SK-N-SH (cell line): Measurements from ENCODE around the gene RASAL2. TPM values are rescaled to one million over a fixed set of nuclear protein-coding genes. Genes with fewer than 3 reads are reported as not detected.

ENCODE experiments used
- CTCF ChIA-PET: fragments of 300-600, 350-600 bp; formaldehyde crosslinking; extraction: SDS; loops from one replicate; lab custom pipeline; 2021; lab: Yijun Ruan, JAX
- POLR2A ChIA-PET: fragments of 350-600 bp; sonication (Branson Sonifier 250); formaldehyde crosslinking; extraction: SDS; loops from one replicate; lab custom pipeline; 2020; ENCODE audit warnings: antibody characterized with exemption, inconsistent platforms; lab: Yijun Ruan, JAX
- DNase-seq: peaks from one replicate; pipeline ENCODE4 v3.0.0; 2012
- H2AFZ ChIP-seq: fragments of 200-600 bp; sonication (generic); 2 replicates; pipeline ENCODE4 v1.8.1; 2016; ENCODE audit warnings: antibody characterized with exemption, mild to moderate bottlenecking, low read depth
- H3F3A ChIP-seq: fragments of 200-600 bp; sonication (generic); replicated peaks from 2 replicates; pipeline ENCODE3; 2016; ENCODE audit warnings: antibody characterized with exemption, mild to moderate bottlenecking; ENCODE audit not compliant: insufficient read depth
- H3K27ac ChIP-seq, 2 experiments: fragments of 200-500 bp in 1 of 2; fragments of 200-600 bp in 1 of 2; sonication (Bioruptor generic) in 1 of 2; sonication (generic), shearing (Covaris generic) in 1 of 2; 2 replicates each; pipeline versions ENCODE4 v1.5.1 to v1.6.1; 2014 to 2016; ENCODE audit warnings: low read depth in 2 of 2, inconsistent platforms in 1 of 2, low read length in 1 of 2, mild to moderate bottlenecking in 1 of 2, mixed read lengths in 1 of 2
- H3K27me3 ChIP-seq: fragments of 200-600 bp; sonication (generic), shearing (Covaris generic); 2 replicates; pipeline ENCODE4 v1.6.1; 2016; ENCODE audit warnings: mixed run types; ENCODE audit not compliant: insufficient read depth
- H3K36me3 ChIP-seq, 2 experiments: fragments of 200-500 bp in 1 of 2; fragments of 200-600 bp in 1 of 2; sonication (Bioruptor generic) in 1 of 2; sonication (generic) in 1 of 2; replicated peaks in 1 of 2; 2 replicates each; pipeline versions ENCODE3 to v1.5.1; 2014 to 2016; ENCODE audit warnings: low read length in 1 of 2, mild to moderate bottlenecking in 1 of 2; ENCODE audit not compliant: insufficient read depth in 2 of 2, control insufficient read depth in 1 of 2
- H3K4me1 ChIP-seq, 2 experiments: fragments of 200-500 bp in 1 of 2; fragments of 200-600 bp in 1 of 2; sonication (Bioruptor generic) in 1 of 2; sonication (generic), shearing (Covaris generic) in 1 of 2; 2 replicates each; pipeline versions ENCODE4 v1.5.1 to v1.6.1; 2014 to 2016; ENCODE audit warnings: low read depth in 1 of 2, low read length in 1 of 2, mixed run types in 1 of 2; ENCODE audit not compliant: insufficient read depth in 2 of 2, control insufficient read depth in 1 of 2
- H3K4me2 ChIP-seq: fragments of 200-600 bp; sonication (generic), shearing (Covaris generic); 2 replicates; pipeline ENCODE4 v1.6.1; 2017; ENCODE audit warnings: mixed run types
- H3K4me3 ChIP-seq, 2 experiments: fragments of 200-500 bp in 1 of 2; fragments of 200-600 bp in 1 of 2; sonication (Bioruptor generic) in 1 of 2; sonication (generic), shearing (Covaris generic) in 1 of 2; 2 replicates each; pipeline versions ENCODE4 v1.5.1 to v1.8.1; 2014 to 2016; ENCODE audit warnings: low read depth in 2 of 2, inconsistent platforms in 1 of 2, low read length in 1 of 2, mild to moderate bottlenecking in 1 of 2, mixed read lengths in 1 of 2, moderate library complexity in 1 of 2
- H3K79me2 ChIP-seq: fragments of 200-600 bp; sonication (generic); 2 replicates; pipeline ENCODE4 v1.8.1; 2017; ENCODE audit warnings: mild to moderate bottlenecking; ENCODE audit not compliant: insufficient read depth
- H3K9ac ChIP-seq: fragments of 200-600 bp; sonication (generic); 2 replicates; pipeline ENCODE4 v1.6.1; 2017; ENCODE audit warnings: mixed run types
- H3K9me2 ChIP-seq: fragments of 200-600 bp; sonication (generic); 2 replicates; pipeline ENCODE4 v1.6.1; 2017; ENCODE audit warnings: mixed run types
- H3K9me3 ChIP-seq: fragments of 200-600 bp; sonication (generic); 2 replicates; pipeline ENCODE4 v1.6.1; 2017; ENCODE audit warnings: mixed run types, mild to moderate bottlenecking, moderate library complexity
- H4K20me1 ChIP-seq: fragments of 200-600 bp; sonication (generic); 2 replicates; pipeline ENCODE4 v1.6.1; 2017; ENCODE audit warnings: mild to moderate bottlenecking, mixed run types; ENCODE audit not compliant: insufficient read depth
- FOSL2 ChIP-seq: IDR thresholded peaks from 2 replicates; pipeline ENCODE4 v1.4.0; 2012; ENCODE audit warnings: low read depth, mild to moderate bottlenecking, moderate library complexity, borderline replicate concordance
- GABPA ChIP-seq: IDR thresholded peaks from 2 replicates; pipeline ENCODE4 v1.4.0; 2012; ENCODE audit warnings: low read depth, mild to moderate bottlenecking
- IRF3 ChIP-seq: fragments of 150-350 bp; IDR thresholded peaks from 2 replicates; pipeline ENCODE4 v1.6.1; 2016; ENCODE audit warnings: mild to moderate bottlenecking, low read depth, low read length
- NFIC ChIP-seq: IDR thresholded peaks from 2 replicates; pipeline ENCODE4 v1.4.0; 2012; ENCODE audit warnings: borderline replicate concordance
- NRF1 ChIP-seq: IDR thresholded peaks from 2 replicates; pipeline ENCODE4 v1.6.1; 2012; ENCODE audit warnings: low read depth, mild to moderate bottlenecking, low read length
- PBX3 ChIP-seq: IDR thresholded peaks from 2 replicates; pipeline ENCODE4; 2012
- POLR2AphosphoS5 ChIP-seq: IDR thresholded peaks from 2 replicates; pipeline ENCODE4 v1.6.1; 2012; ENCODE audit warnings: low read depth, low read length
- REST ChIP-seq: IDR thresholded peaks from 2 replicates; pipeline ENCODE4 v1.6.1; 2012; ENCODE audit warnings: mild to moderate bottlenecking, low read depth, low read length, moderate library complexity
- RXRA ChIP-seq: IDR thresholded peaks from 2 replicates; pipeline ENCODE4 v1.4.0; 2012; ENCODE audit warnings: low read depth, mild to moderate bottlenecking, borderline replicate concordance
- SIN3A ChIP-seq: IDR thresholded peaks from 2 replicates; pipeline ENCODE4 v1.6.1; 2012; ENCODE audit warnings: low read depth, mild to moderate bottlenecking, low read length, moderate library complexity, borderline replicate concordance
- TAF1 ChIP-seq: IDR thresholded peaks from 2 replicates; pipeline ENCODE4 v1.6.1; 2012; ENCODE audit warnings: low read depth, mild to moderate bottlenecking, low read length, moderate library complexity, borderline replicate concordance
- TCF12 ChIP-seq: IDR thresholded peaks from 2 replicates; pipeline ENCODE4 v1.4.0; 2012
- USF2 ChIP-seq: fragments of 150-350 bp; IDR thresholded peaks from 2 replicates; pipeline ENCODE4 v1.6.1; 2017; ENCODE audit warnings: antibody characterized with exemption, low read length, low read depth, borderline replicate concordance
- ZBTB33 ChIP-seq: IDR thresholded peaks from 2 replicates; pipeline ENCODE4 v1.4.0; 2012; ENCODE audit warnings: low read depth, borderline replicate concordance
- WGBS: methylation state at CpG from one replicate; pipeline ENCODE4 v1.1.6; 2017; ENCODE audit warnings: low lambda C conversion rate; 5-methylcytosine and 5-hydroxymethylcytosine counted together
- polyA plus RNA-seq, 3 experiments: library from polyadenylated mRNA; depleted of rRNA; stranded (reverse); fragments of >200 nt; gene quantifications; 2 replicates each; pipeline ENCODE4 v1.2.3, GENCODE V29; 2012

The RASAL2 gene
- polyA plus RNA-seq, 1 of the 3 experiments (the other 2 are of a cell fraction), result 6.9 TPM

- WGBS, result 77% methylated on average over 8 of the region's 8 CpGs
- no peak overlapping the region for H3K4me3 ChIP-seq
- no peak overlapping the region for H3K9ac ChIP-seq
- no peaks in the 10 kb centered on the region for H3K9me3 ChIP-seq
- H3K4me2 ChIP-seq, result no peak overlapping the region
- no peak for DNase-seq
- peak overlapping the region; percentile 56; the same call in 1 of the 2 replicates for H2AFZ ChIP-seq
- no peaks in the 10 kb centered on the region for H3K36me3 ChIP-seq
- TF ChIP-seq ZBTB33 (no peak), POLR2AphosphoS5 (no peak), GABPA (no peak), NRF1 (no peak), RXRA (no peak)
- TF ChIP-seq, all 33 proteins: peak for 0
- POLR2A ChIA-PET, result no interaction called here
- H3K79me2 ChIP-seq, result no peaks in the 10 kb centered on the region
- CTCF ChIA-PET, result interaction anchor here (0.8 to 5.0 kb wide), 3 partner anchors 9 to 134 kb away, joined by 3 to 15 read pairs (median 3); no protein-coding TSS in a partner anchor
- no peaks in the 10 kb centered on the region for H3K27me3 ChIP-seq
- H3K4me1 ChIP-seq, result peaks cover 10 to 30% of the 10 kb centered on the region in 2 experiments; a peak in 3 of 4 replicates
- H4K20me1 ChIP-seq, result no peaks in the 10 kb centered on the region
- H3K9me2 ChIP-seq, result no peaks in the 10 kb centered on the region
- peaks cover 9% of the 10 kb centered on the region for H3F3A ChIP-seq
- H3K27ac ChIP-seq, result no peak overlapping the region
These were observed 38.0 kb upstream of the RASAL2 start for GRCh38 chr1:178055779-178056471.

GRCh38 chr1:178057141-178057765, 36.7 kb upstream of the RASAL2 start:
- CTCF ChIA-PET, result interaction anchor here (1.2 to 5.0 kb wide), 3 partner anchors 10 to 133 kb away, joined by 3 to 15 read pairs (median 3); no protein-coding TSS in a partner anchor
- Histone ChIP-seq H2AFZ (peak overlapping the region; percentile 85; the same call in 1 of the 2 replicates), H3K9ac (peak overlapping the region; percentile 33), H3K79me2 (no peaks in the 10 kb centered on the region), H3K4me2 (peak overlapping the region; percentile 55), H3F3A (peaks cover 11% of the 10 kb centered on the region), H3K4me1 (peaks cover 10 to 35% of the 10 kb centered on the region in 2 experiments; a peak in 3 of 4 replicates), H3K9me3 (no peaks in the 10 kb centered on the region), H3K4me3 (no peak overlapping the region), H3K36me3 (no peaks in the 10 kb centered on the region), H3K9me2 (no peaks in the 10 kb centered on the region), H3K27ac (peak overlapping the region; percentile 78 to 90; a peak in 3 of 4 replicates), H4K20me1 (no peaks in the 10 kb centered on the region), H3K27me3 (no peaks in the 10 kb centered on the region)
- WGBS, result 90% methylated on average over 11 of the region's 11 CpGs
- POLR2A ChIA-PET, result no interaction called here
- no peak for DNase-seq
- TF ChIP-seq USF2, result no peak
- no peak for TF ChIP-seq SIN3A
- no peak for TF ChIP-seq TAF1
- no peak for TF ChIP-seq IRF3
- no peak for TF ChIP-seq PBX3
- TF ChIP-seq REST, result no peak
- no peak for TF ChIP-seq NFIC
- no peak for TF ChIP-seq TCF12
- TF ChIP-seq FOSL2, result no peak
